HEK293 (cell line): ENCODE data around the gene PCBD1.

ENCODE experiments used
- ZBTB8A ChIP-seq: fragments of 450-650 bp; formaldehyde crosslinking; IDR thresholded peaks from 2 replicates; pipeline ENCODE4 v1.5.1; 2016; ENCODE audit warnings: missing biosample characterization, missing genetic modification characterization
- ZNF324 ChIP-seq: fragments of 450-650 bp; formaldehyde crosslinking; IDR thresholded peaks from 2 replicates; pipeline ENCODE4 v1.5.1; 2016; ENCODE audit warnings: missing biosample characterization, missing genetic modification characterization
- ZNF670 ChIP-seq: fragments of 450-650 bp; formaldehyde crosslinking; IDR thresholded peaks from 2 replicates; pipeline ENCODE4 v1.5.1; 2016; ENCODE audit warnings: missing biosample characterization, missing genetic modification characterization, low read depth
- TF ChIP-seq, protein P1 (sequence below): fragments of 450-650 bp; formaldehyde crosslinking; IDR thresholded peaks from 2 replicates; pipeline ENCODE4 v1.5.1; 2016; ENCODE audit warnings: missing biosample characterization, missing genetic modification characterization

DNA sequence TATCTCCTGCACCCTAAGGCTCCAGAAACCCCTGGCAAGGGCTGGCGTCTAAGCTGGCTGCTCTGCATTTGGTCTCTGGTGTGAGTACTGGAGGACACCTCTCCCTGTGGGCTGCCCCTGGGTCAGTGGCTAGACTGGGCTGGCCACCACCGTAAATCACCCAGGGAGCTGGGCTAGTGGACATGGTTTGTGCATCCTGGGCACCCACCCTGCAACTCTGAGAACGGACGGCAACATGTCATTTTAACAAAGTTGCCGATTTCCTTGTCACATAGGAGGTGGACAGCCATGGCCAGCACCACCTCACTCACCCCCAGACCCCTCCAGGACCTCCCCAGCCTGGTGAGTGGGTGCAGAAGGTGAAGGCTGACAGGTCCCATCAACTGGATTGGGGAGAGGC lies 26.8 kb upstream of the PCBD1 start:
- TF ChIP-seq ZNF324 (tag by site-specific recombination): no peak
- TF ChIP-seq, protein P1, sequence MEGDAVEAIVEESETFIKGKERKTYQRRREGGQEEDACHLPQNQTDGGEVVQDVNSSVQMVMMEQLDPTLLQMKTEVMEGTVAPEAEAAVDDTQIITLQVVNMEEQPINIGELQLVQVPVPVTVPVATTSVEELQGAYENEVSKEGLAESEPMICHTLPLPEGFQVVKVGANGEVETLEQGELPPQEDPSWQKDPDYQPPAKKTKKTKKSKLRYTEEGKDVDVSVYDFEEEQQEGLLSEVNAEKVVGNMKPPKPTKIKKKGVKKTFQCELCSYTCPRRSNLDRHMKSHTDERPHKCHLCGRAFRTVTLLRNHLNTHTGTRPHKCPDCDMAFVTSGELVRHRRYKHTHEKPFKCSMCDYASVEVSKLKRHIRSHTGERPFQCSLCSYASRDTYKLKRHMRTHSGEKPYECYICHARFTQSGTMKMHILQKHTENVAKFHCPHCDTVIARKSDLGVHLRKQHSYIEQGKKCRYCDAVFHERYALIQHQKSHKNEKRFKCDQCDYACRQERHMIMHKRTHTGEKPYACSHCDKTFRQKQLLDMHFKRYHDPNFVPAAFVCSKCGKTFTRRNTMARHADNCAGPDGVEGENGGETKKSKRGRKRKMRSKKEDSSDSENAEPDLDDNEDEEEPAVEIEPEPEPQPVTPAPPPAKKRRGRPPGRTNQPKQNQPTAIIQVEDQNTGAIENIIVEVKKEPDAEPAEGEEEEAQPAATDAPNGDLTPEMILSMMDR (tag by site-specific recombination): no peak
- no peak for TF ChIP-seq ZBTB8A (tag by site-specific recombination)
- TF ChIP-seq ZNF670 (tag by site-specific recombination): no peak
